NCI-H524 treated with DMSO at 0.1 percent for 48 hours (cell line): Measurements from ENCODE around the gene DYDC2.
"Not testable (repeated sequence)": the region's sequence is repeated elsewhere in the genome, so short reads cannot be mapped to it uniquely, and the experiment has no call there.

Experiments
- DNase-seq: peaks from one replicate; lab custom pipeline; 2025; lab: John Stamatoyannopoulos, UW

The DYDC2 gene, protein sequence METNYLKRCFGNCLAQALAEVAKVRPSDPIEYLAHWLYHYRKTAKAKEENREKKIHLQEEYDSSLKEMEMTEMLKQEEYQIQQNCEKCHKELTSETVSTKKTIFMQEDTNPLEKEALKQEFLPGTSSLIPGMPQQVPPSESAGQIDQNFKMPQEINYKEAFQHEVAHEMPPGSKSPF

DNA sequence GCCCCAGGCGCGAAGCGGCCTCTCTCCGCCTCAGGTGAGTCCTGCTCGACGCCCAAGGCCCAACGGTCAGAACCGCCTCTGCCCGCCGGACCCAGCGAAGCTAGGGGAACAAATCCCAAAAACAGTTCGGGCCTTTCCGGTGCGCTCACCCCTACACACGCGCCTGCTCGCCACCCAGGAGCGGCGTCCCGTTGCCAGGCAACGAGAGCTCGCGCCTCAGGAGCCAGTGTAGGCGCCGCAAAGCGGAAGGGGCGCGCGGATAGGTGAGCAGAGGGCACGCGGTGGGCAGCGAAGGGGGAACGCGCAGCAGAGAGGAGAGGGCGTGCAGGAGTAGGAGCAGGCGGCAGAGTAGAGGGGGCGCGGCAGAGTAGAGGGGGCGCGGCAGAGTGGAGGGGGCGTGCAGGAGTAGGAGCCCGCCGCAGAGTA is at the start of gene DYDC2, which contains the start of gene DYDC1:
TSS of gene DYDC2 (plus strand) at position 219 of the 426 bp plus-strand sequence. CDS start 5,663 bp downstream, outside the sequence.
TSS of gene DYDC1 (minus strand) at position 193 of the 426 bp plus-strand sequence. CDS start 4,154 bp downstream, outside the sequence.
- peak; percentile 36 for DNase-seq

DNA sequence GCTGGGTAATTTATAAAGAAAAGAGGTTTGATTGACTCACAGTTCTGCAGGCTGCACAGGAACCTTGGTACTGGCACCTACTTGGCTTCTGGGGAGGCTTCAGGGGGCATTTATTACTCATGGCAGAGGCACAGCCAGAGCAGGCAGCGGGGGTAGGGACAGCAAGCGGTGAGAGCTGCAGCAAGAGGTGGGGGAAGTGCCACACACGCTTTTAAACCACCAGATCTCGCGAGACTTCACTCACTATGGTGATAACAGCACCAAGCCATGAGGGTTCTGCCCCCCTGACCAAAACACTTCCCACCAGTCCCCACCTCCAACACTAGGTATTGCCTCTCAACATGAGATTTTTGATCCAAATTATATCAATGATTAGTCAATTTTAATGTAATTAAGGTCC is 43.1 kb upstream of the DYDC2 start:
- DNase-seq, result no peak

DNA sequence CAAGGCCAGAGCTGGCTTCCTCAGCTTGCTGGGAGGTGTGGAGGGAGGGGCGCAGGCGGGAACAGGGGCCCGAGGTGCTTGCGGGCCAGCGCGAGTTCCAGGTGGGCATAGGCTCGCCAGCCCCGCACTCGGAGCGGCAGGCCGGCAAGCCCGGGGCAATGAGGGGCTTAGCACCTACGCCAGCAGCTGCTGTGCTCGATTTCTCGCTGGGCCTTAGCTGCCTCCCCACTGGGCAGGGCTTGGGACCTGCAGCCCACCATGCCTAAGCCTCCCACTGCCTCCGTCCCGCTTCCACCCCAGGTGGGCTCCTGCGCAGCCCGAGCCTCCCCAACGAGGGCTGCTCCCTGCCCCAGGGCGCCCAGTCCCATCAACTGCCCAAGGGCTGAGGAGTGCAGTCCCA is 41.2 kb upstream of the DYDC2 start:
- no peak for DNase-seq

DNA sequence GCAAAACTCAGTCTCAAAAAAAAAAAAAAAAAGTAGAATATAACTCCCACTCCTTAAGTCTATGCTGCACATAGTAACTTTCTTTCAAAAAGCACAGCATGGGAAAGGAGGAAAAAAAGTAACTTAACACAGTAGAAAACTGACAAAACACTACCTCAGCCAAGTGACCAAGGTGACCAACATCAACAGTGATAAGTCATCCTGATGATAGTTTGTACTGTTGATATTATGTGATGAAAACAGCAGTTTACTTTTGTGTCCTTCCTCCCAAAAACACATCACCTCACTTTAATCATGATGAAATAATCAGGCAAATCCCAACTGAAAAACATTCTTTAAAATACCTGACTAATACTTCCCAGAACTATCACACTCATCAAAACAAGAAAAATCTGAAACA is 37.8 kb upstream of the DYDC2 start:
- no peak for DNase-seq

- no peak for DNase-seq
These were observed 37.3 kb upstream of the DYDC2 start for GRCh38 chr10:80319318-80319717.

GRCh38 chr10:80319725-80320290 is 36.8 kb upstream of the DYDC2 start:
- DNase-seq, result no peak

GRCh38 chr10:80320377-80320776 is 36.2 kb upstream of the DYDC2 start:
- no peak for DNase-seq

DNA sequence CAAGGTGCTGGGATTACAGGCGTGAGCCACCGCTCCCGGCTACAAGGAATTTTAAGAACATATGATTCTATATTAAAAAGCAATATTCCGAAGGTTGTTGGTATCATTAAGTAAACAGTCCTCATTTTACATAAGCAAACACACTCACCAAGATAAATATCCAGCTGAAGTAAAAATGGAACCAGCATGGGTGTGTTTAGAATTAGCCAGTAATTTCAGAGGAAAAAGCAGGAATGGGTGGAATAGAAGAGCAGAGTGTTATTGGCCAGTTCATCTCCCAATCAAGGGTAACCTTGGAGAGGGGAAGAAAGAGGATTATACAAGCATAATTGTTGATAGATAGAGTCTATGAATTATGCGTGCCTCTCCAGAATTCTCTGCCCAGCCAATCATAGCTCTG is 35.4 kb upstream of the DYDC2 start:
- DNase-seq, result no peak

- no peak for DNase-seq
These were observed 34.4 kb upstream of the DYDC2 start for GRCh38 chr10:80322158-80322557.

GRCh38 chr10:80322711-80323110 is 33.9 kb upstream of the DYDC2 start:
- no peak for DNase-seq

- no peak for DNase-seq
These were observed 33.3 kb upstream of the DYDC2 start for GRCh38 chr10:80323311-80323710.

DNA sequence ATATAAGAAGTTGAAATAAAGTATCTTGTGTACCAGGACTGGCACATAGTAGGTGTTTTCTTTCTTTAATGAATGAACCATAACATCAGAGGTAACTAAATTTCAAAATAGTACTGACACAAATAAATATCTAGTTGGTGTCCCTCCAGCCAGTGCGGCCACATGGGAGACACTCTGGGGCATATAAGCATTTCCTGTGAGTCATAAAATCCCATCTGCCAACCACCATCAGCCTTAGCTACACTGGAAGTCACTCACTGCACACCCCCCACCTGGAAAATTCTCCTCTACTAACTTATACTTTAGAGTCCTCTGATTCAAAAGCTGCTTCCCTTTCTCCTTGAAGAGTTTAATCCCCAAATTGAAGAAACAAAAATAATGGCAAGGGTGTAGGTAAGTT is 32.5 kb upstream of the DYDC2 start:
- DNase-seq, result no peak

DNA sequence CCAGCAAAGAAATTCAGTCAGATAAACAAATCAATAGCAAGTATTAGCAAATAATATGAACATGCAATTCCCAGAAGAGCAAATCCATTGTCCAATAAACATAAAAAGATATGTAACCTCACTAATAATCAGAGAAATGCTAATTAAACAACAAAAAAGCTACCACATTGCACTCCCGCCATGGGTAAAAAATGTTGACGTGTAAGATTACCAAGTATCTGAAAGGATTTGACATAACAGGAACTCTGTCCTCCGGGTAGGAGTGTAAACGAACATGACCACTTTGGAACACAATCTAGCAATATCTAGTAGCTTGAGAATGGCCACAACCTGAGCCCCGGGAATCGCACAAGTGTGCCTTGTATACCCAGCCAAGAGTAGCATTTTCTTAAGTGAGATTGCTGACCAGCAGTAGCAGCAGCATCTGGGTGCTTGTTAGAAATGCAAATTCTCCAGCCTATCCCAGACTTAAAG is 31.7 kb upstream of the DYDC2 start:
- no peak for DNase-seq

DNA sequence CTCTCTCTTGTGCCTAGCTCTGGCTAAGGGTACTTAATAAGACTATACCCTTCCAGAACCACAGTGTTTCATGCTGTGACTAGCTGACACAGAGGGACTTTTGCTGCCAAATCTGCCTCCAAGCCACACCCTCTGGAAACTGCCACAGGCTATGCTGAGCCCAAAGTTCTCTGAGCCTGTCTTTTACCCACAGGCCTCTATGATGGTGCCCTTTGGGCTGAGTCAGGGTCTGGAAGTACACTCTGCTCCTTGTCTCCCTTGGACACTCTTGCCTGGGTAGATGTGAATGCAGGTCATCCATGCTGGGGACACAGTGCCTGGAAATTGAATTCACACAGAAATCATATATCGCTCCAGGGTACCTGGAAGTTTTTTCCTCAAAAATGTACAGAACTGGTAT is 22.6 kb upstream of the DYDC2 start:
- DNase-seq, result no peak

- no peak for DNase-seq
These were observed 12.3 kb upstream of the DYDC2 start for GRCh38 chr10:80344276-80344675.

DNA sequence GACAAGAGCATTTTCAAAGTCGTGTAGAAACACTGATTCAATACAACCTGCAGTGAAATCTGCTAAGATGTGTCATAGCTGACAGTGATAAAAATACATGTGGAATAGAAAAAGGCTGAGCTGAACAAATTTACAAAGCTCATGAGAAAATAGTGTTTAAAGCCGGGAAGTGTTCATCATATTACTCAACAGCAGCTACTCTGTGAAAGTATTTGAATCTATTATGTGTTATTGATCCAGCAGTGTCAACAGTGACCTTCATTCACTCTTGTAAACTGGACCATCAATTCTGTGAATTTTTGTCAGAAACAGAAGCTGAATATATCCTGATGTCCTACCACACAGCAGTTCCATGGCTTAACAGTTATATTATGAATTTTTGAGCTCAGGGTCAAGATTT is 11.7 kb upstream of the DYDC2 start:
- no peak for DNase-seq

DNA sequence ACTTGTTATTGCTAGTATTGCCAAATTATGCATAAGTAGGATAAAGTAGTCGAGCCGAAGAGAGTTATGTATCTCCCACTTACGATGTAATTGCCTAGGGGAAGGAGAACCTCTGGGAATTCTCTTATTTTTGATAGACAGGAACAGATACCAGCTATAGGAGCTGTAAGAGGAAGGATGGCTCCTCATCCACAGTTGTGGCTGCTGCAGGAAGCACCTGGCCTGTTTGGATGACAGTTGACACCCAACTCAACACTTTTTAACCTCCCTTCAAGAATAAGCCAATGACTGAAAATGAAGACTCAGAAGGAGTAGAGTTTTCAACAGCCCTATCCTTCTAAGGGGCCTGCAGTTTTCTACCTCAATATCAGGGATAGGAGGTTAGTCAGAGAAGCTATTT is 6.3 kb upstream of the DYDC2 start:
- no peak for DNase-seq

GRCh38 chr10:80351220-80351619 is 5.4 kb upstream of the DYDC2 start:
- DNase-seq, result no peak

- no peak for DNase-seq
These were observed 639 bp downstream of the DYDC2 start for GRCh38 chr10:80356989-80357850.

DNA sequence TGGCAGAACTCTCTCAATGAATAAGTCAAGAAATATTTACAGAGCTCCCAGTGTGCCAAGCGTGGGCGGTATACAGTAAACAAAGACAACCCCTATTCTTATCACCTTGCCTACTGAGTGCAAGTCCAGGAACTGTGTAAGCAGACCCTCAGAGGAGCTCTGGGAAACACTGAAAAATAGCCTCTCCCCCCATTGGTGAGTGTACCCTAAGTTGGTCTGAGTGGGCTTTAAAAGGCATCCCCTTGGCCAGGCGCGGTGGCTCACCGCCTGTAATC is 1.2 kb downstream of the DYDC2 start:
- no peak for DNase-seq

GRCh38 chr10:80358925-80359324 is 2.3 kb downstream of the DYDC2 start:
- not testable (repeated sequence) for DNase-seq

- DNase-seq, result no peak
These were observed 3.1 kb downstream of the DYDC2 start for GRCh38 chr10:80359644-80360043.

DNA sequence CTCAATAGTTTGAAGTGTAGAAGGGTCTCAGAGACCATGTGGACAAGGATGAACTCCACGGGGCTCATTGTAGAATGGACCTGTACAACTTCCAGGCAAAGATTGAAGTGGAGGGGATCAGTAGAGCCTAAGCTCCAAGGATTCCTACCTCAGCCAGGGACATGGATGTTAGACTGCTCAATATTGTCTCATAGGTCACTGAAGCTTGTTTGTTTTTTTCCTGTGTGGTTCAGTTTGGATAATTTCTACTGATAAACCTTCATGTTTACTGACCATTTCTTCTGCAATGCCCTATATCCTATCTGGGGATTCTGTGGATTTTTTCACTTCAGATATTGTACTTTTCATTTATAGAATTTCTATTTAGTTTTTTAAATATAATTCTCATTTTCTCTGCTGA is 8.9 kb downstream of the DYDC2 start:
- DNase-seq, result no peak
